RWPE1 (cell line): Measurements from ENCODE around the gene CDK7.

Source experiments
- CTCF ChIA-PET: fragments of 350-600 bp; sonication (Branson Sonifier 250); formaldehyde crosslinking; extraction: SDS; loops from one replicate; lab custom pipeline; 2021; lab: Yijun Ruan, JAX
- POLR2A ChIA-PET: fragments of 400-600 bp; formaldehyde crosslinking; extraction: SDS; loops from one replicate; lab custom pipeline; 2020; ENCODE audit warnings: antibody characterized with exemption; ENCODE audit not compliant: low non-redundant PET; lab: Yijun Ruan, JAX
- DNase-seq: peaks from one replicate; pipeline ENCODE4 v3.0.0; 2012; ENCODE audit warnings: low spot score
- H3K27ac ChIP-seq: fragments of 450-650 bp; 2 replicates; pipeline ENCODE4 v1.5.1; 2017
- TF ChIP-seq, protein P1 (sequence below): fragments of 450-650 bp; conservative IDR thresholded peaks from 2 replicates; pipeline ENCODE4 v1.5.1; 2017; ENCODE audit warnings: low read depth, mild to moderate bottlenecking

The CDK7 gene

DNA sequence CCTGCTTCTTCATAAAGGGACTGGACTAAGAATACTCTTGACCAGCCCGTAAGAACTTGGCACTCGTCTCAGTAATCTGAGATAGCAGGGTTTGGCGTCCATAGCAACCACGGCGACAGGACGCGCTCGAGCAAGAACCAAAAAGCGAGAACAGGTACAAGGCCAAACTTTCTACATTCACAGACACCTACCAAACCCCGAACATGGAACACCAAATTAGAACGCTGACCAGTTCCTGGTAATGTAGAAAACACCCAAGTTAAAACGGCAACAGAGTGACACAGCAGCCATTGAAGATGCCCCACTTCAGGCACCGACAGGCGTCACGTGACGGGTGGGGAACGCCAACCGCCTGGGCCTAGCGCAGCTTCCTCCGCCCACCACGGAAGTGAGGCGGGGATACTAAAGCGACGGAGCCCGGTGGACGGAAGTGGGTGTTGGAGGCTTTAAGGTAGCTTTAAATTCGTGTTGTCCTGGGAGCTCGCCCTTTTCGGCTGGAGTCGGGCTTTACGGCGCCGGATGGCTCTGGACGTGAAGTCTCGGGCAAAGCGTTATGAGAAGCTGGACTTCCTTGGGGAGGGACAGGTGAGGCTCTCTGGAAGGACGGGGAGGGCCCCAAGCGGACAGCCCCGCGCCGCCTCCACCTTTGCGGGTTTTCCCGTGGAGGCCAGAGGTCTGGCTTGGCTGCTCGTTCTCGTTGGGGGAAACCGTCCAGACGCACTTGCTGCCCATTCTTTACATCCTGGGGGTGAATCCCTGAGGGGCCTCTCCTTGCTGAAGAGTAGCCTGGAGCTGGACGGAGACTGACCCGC lies at the start of gene CDK7:
Gene CDK7, plus strand, starts transcription at position 430 of the 812 bp plus-strand sequence. Its CDS starts 90 bp downstream, at position 520.
- TF ChIP-seq, protein P1, sequence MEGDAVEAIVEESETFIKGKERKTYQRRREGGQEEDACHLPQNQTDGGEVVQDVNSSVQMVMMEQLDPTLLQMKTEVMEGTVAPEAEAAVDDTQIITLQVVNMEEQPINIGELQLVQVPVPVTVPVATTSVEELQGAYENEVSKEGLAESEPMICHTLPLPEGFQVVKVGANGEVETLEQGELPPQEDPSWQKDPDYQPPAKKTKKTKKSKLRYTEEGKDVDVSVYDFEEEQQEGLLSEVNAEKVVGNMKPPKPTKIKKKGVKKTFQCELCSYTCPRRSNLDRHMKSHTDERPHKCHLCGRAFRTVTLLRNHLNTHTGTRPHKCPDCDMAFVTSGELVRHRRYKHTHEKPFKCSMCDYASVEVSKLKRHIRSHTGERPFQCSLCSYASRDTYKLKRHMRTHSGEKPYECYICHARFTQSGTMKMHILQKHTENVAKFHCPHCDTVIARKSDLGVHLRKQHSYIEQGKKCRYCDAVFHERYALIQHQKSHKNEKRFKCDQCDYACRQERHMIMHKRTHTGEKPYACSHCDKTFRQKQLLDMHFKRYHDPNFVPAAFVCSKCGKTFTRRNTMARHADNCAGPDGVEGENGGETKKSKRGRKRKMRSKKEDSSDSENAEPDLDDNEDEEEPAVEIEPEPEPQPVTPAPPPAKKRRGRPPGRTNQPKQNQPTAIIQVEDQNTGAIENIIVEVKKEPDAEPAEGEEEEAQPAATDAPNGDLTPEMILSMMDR, result no peak
- DNase-seq, result peak; percentile 98
- CTCF ChIA-PET, result interaction anchor here (0.5 to 0.6 kb wide), 2 partner anchors 41 to 111 kb away, joined by 3 to 5 read pairs; no protein-coding TSS in a partner anchor
- POLR2A ChIA-PET, result no interaction called here
- peak within 1 kb of the TSS; percentile 85 for H3K27ac ChIP-seq

DNA sequence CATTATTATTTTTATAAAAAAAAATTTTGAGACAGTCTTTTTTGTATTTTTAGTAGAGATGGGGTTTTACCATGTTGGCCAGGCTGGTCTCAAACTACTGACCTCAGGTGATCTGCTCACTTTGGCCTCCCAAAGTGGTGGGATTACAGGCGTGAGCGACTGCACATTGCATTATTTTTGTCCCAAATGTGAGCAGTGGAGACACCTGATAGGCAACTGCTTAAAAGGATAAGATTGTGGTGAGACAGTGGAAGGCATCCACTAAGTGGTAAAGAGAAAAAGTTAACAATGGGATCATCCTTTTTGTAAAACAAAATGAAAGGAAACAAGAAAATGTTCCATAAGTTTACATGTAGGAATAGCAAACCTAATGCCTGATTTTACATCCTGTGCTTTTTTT lies 47.3 kb upstream of the CDK7 start:
- ChIA-PET CTCF (no interaction called here), POLR2A (no interaction called here)
- TF ChIP-seq, protein P1, result no peak
- no peak for DNase-seq
- no peak overlapping the region for H3K27ac ChIP-seq

DNA sequence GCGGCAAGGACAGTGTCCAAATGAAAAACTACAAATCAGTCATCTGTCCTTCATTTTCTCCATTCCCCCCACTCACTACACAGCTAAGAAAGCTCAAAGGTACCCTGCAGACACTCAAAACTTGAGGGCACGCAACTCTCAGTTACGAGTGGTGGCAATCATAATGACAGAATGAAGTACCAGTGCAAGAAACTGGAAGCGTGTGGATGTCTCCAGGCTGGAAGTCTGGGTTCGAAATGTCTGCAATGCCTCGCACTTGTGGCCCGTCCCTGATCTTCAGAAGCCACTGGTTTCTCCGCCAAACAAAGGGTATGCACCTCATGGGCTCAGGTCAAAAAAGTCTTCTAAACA lies 45.9 kb upstream of the CDK7 start:
- TF ChIP-seq, protein P1, result no peak
- CTCF ChIA-PET, result interaction anchor here (2.3 kb wide), 1 partner anchor 96 kb away, joined by 11 read pairs; no protein-coding TSS in a partner anchor
- POLR2A ChIA-PET, result no interaction called here
- peak; percentile 36 for DNase-seq
- H3K27ac ChIP-seq, result peak overlapping the region; percentile 96

DNA sequence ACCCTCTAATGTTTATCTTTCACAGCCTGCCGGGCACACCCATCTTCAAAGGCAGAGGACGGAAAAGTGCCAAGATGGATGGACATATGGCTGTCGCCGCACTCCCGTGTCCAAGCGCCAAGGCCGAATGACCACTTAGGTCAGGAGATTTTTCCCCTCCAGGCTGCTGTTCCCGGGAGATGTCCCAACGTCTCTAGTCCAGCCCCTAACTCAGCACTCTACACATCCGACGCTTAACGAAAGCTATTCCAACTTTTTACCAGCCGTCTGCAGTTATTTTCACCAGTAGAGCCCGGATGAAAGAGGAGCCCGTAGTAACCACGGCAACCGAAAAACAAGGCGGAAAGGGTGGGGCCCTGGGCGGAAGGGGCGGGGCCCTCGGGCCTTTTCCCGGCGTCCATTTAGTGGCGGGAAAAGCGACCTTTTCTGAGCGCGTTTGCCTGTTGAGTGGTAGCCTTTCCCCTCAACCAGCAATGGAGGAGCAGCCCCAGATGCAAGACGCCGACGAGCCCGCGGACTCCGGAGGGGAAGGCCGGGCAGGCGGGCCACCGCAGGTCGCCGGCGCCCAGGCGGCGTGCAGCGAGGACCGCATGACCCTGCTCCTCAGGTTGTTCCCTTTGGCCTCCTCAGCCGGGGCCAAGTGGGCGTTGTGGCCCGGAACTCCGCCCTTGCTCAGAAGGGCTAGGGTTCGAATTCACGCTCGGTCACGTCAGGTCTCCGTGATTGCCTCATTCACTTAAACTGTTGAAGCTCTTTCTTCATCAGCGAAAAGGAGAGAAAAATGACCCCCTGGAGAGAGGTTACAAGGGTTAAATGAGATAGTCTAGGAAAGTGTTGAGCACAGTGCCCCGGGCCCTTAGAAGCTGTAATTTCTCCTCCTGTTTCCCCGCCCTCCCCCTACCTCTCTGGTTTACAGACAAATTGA lies 45.3 kb upstream of the CDK7 start, which contains the start of gene CENPH:
Gene CENPH, plus strand, starts transcription at position 422 of the 925 bp plus-strand sequence. Its CDS starts 52 bp downstream, at position 474.
- POLR2A ChIA-PET, result interaction anchor here (0.6 to 1.2 kb wide), 2 partner anchors 15 to 96 kb away, joined by 3 to 4 read pairs; partner anchors contain the start of gene SLC30A5
- DNase-seq, result peak; percentile 97
- CTCF ChIA-PET, result interaction anchor here (0.6 to 2.3 kb wide), 4 partner anchors 96 to 272 kb away, joined by 3 to 11 read pairs (median 4); no protein-coding TSS in a partner anchor
- TF ChIP-seq, protein P1, result no peak
- H3K27ac ChIP-seq, result peak within 1 kb of the TSS; percentile 96

DNA sequence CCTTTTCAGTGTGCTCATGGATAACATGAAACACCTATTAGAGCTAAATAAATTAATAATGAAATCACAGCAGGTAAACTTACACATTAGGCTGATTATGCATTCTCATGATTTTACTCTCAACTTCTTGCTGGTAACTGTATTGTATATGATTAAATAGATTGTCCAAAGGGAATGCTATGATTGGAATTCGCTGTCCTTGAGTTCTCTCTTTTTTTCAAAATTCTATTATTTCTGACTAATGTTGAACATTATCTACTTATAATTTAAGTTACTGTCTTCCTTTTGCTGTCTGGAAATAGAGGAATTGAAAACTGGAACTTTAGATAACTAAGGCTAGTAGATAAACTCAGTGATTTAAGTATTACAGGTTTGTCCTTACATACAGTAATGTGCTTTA lies 32.2 kb upstream of the CDK7 start:
- POLR2A ChIA-PET, result no interaction called here
- CTCF ChIA-PET, result no interaction called here
- H3K27ac ChIP-seq, result no peak overlapping the region
- TF ChIP-seq, protein P1, result no peak
- no peak for DNase-seq
